ENCODE data around the gene FLVCR2. TPM values are rescaled to one million over a fixed set of nuclear protein-coding genes. Genes with fewer than 3 reads are reported as not detected.

Gene FLVCR2
- total RNA-seq, 2 experiments from 2014 or later, result 0.71 to 2.3 TPM

DNA sequence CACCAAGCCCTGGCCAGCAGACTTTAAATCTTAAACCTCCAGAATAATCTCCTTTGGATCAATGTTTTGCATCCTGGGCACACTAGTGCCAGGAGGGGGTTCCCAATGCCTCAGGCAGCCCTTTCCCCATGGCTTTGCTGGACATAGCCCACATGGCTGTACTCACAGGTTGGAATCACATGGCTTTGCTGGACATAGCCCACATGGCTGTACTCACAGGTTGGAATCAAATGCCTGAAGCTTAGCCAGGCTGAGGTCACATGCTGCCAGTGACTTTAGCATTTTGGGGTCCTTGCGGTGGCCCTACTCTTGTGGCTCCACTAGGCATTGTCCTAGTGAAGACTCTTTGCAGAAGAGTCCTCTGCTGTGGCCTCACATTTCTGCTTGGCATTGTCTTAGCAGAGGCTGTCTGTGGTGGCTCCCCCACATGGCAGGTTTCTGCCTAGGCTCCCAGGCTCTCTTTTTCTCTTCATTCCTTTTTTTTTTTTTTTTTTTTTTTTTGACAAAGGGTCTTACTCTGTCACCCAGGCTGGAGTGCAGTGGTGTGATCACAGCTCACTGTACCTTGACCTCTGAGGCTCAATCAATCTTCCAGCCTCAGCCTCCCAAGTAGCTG lies 13.0 kb downstream of the FLVCR2 start:
- H3K4me1 Mint-ChIP-seq (ENCODE audit: low read depth), result no peaks in the 10 kb centered on the region
- Histone ChIP-seq H3K9me3 (ENCODE audit: control insufficient read depth in 1 of 2, insufficient read depth in 1 of 2, low read length in 2 of 2) (peaks cover 0 to 3% of the 10 kb centered on the region in 2 experiments), H3K4me1 (ENCODE audit: insufficient read depth, low read length) (no peaks in the 10 kb centered on the region), H3K27me3 (ENCODE audit: control insufficient read depth in 1 of 2, insufficient read depth in 2 of 2, low read length in 2 of 2) (no peaks in the 10 kb centered on the region), H3K36me3 (ENCODE audit: insufficient read depth, low read length) (no peaks in the 10 kb centered on the region), H3K4me3 (ENCODE audit: low read length) (no peak overlapping the region), H3K27ac (ENCODE audit: low read depth in 1 of 2, low read length in 2 of 2) (no peak overlapping the region)
- no peak overlapping the region for H3K4me3 Mint-ChIP-seq
- no peaks in the 10 kb centered on the region for H3K27me3 Mint-ChIP-seq
- CTCF ChIA-PET, result interaction anchor here (0.6 to 1.4 kb wide), 2 partner anchors 12 to 104 kb away, joined by 3 read pairs; no protein-coding TSS in a partner anchor
- TF ChIP-seq, protein P1, sequence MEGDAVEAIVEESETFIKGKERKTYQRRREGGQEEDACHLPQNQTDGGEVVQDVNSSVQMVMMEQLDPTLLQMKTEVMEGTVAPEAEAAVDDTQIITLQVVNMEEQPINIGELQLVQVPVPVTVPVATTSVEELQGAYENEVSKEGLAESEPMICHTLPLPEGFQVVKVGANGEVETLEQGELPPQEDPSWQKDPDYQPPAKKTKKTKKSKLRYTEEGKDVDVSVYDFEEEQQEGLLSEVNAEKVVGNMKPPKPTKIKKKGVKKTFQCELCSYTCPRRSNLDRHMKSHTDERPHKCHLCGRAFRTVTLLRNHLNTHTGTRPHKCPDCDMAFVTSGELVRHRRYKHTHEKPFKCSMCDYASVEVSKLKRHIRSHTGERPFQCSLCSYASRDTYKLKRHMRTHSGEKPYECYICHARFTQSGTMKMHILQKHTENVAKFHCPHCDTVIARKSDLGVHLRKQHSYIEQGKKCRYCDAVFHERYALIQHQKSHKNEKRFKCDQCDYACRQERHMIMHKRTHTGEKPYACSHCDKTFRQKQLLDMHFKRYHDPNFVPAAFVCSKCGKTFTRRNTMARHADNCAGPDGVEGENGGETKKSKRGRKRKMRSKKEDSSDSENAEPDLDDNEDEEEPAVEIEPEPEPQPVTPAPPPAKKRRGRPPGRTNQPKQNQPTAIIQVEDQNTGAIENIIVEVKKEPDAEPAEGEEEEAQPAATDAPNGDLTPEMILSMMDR (IDR thresholded peaks at IDR 0.05), result no peak
- ATAC-seq (ENCODE audit: poor library complexity), result no peak
- no peaks in the 10 kb centered on the region for H3K9me3 Mint-ChIP-seq
- DNase-seq, result no peak
- POLR2A ChIA-PET, result no interaction called here
- intact Hi-C loops (cut with DNase I, micrococcal nuclease), result no loop called here
- no peaks in the 10 kb centered on the region for H3K36me3 Mint-ChIP-seq (ENCODE audit: low read depth)
- H3K27ac Mint-ChIP-seq, result no peak overlapping the region

DNA sequence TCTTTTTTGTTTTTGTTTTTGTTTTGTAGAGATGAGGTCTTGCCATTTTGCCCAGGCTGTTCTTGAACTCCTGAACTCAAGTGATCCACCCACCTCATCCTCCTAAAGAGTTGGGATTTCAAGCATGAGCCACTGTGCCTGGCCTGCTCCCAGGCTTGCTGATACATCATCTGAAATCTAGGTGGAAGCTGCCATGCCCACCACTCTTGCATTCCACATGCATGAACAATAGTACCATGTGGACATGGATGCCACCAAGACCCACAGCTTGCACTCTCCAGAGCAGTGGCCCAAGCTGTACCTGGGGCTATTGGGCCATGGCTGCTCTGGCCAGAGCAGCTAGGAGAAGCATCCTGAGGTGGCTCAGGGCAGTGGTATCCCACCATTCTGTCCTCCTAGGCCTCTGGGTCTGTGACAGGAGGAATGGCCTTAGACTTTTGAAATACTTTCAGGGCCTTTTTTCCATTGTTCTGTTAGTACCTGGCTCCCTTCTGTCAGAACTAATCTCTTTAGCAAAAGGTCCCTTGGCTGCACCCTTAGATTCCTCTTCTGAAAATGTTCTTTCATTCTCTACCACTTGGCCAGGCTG lies 13.7 kb downstream of the FLVCR2 start:
- H3K9me3 ChIP-seq (ENCODE audit: control insufficient read depth in 1 of 2, insufficient read depth in 1 of 2, low read length in 2 of 2), result peaks cover 0 to 3% of the 10 kb centered on the region in 2 experiments
- Mint-ChIP-seq H3K27me3 (no peaks in the 10 kb centered on the region), H3K36me3 (ENCODE audit: low read depth) (no peaks in the 10 kb centered on the region), H3K4me3 (no peak overlapping the region), H3K9me3 (no peaks in the 10 kb centered on the region), H3K4me1 (ENCODE audit: low read depth) (no peaks in the 10 kb centered on the region), H3K27ac (no peak overlapping the region)
- no peak overlapping the region for H3K27ac ChIP-seq (ENCODE audit: low read depth in 1 of 2, low read length in 2 of 2)
- no peak for DNase-seq
- ChIA-PET POLR2A (no interaction called here), CTCF (interaction anchor here (0.6 to 1.4 kb wide), 2 partner anchors 11 to 105 kb away, joined by 3 read pairs; no protein-coding TSS in a partner anchor)
- no peak for ATAC-seq (ENCODE audit: poor library complexity)
- no peaks in the 10 kb centered on the region for H3K4me1 ChIP-seq (ENCODE audit: insufficient read depth, low read length)
- intact Hi-C loops (cut with DNase I, micrococcal nuclease), result no loop called here
- TF ChIP-seq, protein P1 (IDR thresholded peaks at IDR 0.05), result no peak
- H3K27me3 ChIP-seq (ENCODE audit: control insufficient read depth in 1 of 2, insufficient read depth in 2 of 2, low read length in 2 of 2), result no peaks in the 10 kb centered on the region
- H3K36me3 ChIP-seq (ENCODE audit: insufficient read depth, low read length), result no peaks in the 10 kb centered on the region
- H3K4me3 ChIP-seq (ENCODE audit: low read length), result no peak overlapping the region

DNA sequence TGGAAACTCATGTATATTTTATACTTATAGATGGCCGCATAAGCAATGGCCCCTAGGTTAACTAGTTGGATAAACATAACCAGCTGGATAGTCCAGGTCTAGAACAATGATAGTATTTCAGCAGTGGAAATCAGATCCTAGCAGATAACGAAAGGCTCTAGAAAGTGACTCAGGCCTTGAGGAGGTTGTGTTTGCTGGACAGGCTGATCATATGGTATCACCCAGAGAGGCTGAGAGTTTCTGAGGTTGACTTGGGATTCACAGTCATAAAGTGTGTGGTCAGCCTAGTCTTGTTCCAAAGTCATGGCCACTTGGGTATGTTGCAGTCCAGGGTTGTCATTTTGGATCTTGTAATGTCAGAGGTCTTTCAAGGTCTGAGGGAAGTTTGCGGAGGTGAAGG lies 16.8 kb downstream of the FLVCR2 start:
- intact Hi-C loops (cut with DNase I, micrococcal nuclease), result no loop called here
- Histone ChIP-seq H3K36me3 (ENCODE audit: insufficient read depth, low read length) (no peaks in the 10 kb centered on the region), H3K27me3 (ENCODE audit: control insufficient read depth in 1 of 2, insufficient read depth in 2 of 2, low read length in 2 of 2) (no peaks in the 10 kb centered on the region), H3K4me3 (ENCODE audit: low read length) (no peak overlapping the region), H3K4me1 (ENCODE audit: insufficient read depth, low read length) (no peaks in the 10 kb centered on the region), H3K9me3 (ENCODE audit: control insufficient read depth in 1 of 2, insufficient read depth in 1 of 2, low read length in 2 of 2) (peaks cover 0 to 3% of the 10 kb centered on the region in 2 experiments), H3K27ac (ENCODE audit: low read depth in 1 of 2, low read length in 2 of 2) (no peak overlapping the region)
- POLR2A ChIA-PET, result no interaction called here
- DNase-seq (no peak), ATAC-seq (ENCODE audit: poor library complexity) (no peak)
- no peaks in the 10 kb centered on the region for H3K4me1 Mint-ChIP-seq (ENCODE audit: low read depth)
- CTCF ChIA-PET, result no interaction called here
- TF ChIP-seq, protein P1 (IDR thresholded peaks at IDR 0.05), result no peak
- H3K36me3 Mint-ChIP-seq (ENCODE audit: low read depth), result no peaks in the 10 kb centered on the region
- H3K9me3 Mint-ChIP-seq, result no peaks in the 10 kb centered on the region
- H3K27me3 Mint-ChIP-seq, result no peaks in the 10 kb centered on the region
- no peak overlapping the region for H3K27ac Mint-ChIP-seq
- H3K4me3 Mint-ChIP-seq, result no peak overlapping the region
